HG02571 (cell line): Measurements from ENCODE around the gene CREB3L2.
"Not testable (repeated sequence)": the region's sequence is repeated elsewhere in the genome, so short reads cannot be mapped to it uniquely, and the experiment has no call there.

Experiments
- ATAC-seq: cut with Tn5 transposase; IDR thresholded peaks from one replicate; pipeline ENCODE4 v1.9.1; 2021; ENCODE audit warnings: mild to moderate bottlenecking, moderate library complexity; ENCODE audit not compliant: unreplicated experiment

The CREB3L2 gene

DNA sequence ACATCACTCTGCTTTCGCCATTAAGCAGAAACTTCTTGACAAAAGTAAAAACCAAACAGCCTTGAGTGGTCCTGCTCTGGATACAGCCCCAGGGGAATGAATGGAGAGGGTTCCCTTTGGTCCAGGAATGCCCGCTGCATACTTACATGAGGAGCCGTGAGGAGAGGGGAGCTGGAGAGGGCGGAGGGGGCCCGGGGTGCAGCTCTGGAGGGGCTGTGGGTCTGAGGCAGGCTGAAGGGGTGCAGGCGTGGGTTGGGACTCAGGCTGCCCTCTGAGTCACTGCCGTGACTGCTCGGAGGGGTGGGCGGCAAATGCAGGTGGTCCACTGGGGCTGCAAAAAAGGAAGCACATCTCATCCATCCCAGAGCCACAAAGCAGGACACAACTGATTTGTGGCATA is 93.8 kb downstream of the CREB3L2 start:
- ATAC-seq = no peak

DNA sequence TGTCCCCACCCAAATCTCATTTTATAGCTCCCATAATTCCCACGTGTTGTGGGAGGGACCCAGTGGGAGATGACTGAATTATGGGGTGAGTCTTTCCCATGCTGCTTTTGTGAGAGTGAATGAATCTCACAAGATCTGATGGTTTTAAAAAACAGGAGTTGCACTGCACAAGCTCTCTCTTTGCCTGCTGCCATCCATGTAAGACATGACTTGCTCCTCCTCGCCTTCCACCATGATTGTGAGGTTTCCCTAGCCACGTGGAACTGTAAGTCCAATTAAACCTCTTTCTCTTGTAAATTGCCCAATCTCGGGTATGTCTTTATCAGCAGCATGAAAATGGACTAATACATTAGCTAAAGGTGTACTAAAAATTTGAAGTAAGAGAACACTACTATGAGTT is 95.2 kb downstream of the CREB3L2 start:
- not testable (repeated sequence) for ATAC-seq

DNA sequence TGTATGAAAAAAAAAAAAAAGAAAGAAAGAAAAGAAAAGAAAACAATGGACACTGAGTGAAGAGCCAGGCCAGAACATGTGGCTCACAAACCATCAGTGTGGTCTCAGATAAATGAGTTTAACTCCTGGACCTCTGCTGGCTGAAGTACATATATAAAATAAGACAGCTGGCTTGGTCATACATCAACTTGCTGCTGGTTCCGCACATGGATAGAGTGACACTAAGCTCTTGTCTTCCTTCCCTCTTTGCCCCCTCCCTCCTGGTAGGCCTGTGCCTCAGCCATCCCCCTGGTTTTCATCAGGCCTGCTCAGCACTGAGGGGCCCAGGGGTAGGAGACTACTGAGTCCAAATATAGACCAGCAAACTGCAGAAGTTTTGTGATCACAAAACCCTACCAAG is 97.1 kb downstream of the CREB3L2 start:
- ATAC-seq = no peak

DNA sequence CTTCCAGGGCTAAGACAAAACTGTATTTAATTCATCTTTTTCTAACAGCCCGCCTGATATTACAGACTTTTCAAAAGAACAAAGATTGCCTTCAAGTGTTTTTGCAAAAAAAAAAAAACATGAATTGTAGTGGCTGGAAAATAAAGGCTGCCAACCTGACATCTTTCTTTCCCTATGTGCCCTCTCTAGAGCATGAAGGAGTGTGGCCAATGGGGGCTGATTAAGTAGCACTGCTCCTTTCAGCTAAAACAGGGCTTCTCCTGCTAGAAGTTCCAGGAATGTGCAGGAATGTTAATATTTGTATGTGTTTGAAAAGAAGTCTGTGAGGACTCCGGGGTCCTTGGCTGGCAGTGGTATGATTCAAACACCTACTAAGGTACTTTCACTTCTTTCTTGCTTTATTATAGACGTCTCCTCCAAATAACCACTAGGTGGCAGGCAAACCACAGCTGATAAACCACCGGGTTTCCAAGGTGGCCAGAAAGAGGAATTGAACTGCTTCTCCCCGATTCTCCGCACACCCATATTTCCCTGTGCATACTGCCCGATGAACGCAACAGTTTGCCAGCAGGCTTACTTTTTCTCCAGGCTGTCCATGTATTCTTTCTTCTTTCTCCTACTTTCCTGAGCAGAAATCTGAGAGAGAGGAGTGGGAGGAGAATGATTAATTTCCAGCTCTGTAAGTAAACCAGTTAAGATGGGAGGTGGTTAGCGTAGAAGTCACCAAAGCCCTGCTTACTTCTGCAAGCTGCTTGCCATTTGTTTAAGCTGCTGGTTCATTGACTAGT is 98.3 kb downstream of the CREB3L2 start:
- ATAC-seq = peak; percentile 71

DNA sequence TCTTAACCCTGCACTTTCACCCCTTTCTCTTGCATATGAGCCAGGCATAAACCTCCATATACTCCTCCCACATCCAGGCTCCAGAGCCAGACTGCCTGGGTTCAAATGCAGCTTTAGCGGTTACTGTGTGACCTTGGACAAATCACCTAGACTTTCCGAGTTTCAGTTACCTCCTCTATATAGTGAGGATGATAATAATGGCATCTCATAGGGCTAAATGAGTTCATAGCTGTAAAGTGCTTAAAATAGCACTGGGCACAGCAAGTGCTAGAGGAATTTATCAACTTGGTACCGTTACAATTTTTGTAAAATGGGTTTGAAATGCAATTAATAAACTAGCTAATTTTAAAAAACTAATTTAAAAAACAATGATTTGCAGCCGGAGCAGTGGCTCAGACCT is 101.7 kb downstream of the CREB3L2 start:
- no peak for ATAC-seq

DNA sequence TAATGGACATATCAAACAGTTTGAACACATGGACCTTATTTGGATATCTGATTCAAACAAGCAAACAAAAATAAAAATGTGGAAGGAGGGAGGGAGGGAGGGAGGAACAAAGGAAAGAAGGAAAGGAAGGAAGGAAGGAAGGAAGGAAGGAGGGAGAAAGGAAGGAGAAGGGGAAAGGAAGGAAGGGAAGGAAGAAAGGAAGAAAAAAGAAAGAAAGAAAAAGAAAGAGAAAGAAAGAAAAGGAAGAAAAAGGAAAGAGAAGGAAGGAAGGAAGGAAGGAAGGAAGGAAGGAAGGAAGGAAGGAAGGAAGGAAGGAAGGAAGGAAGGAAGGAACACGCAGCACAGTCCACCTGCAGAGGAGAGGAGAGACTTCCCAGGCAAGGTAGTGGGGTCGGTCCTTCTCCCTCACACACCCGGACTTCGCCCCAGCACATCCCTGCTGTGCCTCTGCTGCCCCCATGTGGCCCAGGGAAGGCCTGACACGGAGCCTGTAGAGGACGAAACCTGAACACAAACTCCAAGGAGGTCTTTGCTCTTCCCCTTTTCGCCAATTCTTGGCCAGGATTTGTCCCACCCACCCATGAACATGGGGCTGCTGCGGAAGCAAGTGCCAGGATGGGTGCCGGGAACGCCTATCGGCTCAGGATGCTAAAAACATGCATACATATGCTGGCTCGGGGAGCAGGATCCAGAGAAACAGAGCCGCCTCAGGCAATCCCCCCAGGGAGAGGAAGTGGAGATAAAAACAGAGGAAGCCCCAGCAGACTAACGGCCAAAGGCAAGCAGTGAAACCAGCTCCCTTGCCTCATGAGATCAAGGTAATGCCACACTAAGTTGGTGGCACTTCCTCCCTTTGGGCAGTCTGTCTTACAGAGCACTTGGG is 102.8 kb downstream of the CREB3L2 start:
- peak; percentile 57 for ATAC-seq

DNA sequence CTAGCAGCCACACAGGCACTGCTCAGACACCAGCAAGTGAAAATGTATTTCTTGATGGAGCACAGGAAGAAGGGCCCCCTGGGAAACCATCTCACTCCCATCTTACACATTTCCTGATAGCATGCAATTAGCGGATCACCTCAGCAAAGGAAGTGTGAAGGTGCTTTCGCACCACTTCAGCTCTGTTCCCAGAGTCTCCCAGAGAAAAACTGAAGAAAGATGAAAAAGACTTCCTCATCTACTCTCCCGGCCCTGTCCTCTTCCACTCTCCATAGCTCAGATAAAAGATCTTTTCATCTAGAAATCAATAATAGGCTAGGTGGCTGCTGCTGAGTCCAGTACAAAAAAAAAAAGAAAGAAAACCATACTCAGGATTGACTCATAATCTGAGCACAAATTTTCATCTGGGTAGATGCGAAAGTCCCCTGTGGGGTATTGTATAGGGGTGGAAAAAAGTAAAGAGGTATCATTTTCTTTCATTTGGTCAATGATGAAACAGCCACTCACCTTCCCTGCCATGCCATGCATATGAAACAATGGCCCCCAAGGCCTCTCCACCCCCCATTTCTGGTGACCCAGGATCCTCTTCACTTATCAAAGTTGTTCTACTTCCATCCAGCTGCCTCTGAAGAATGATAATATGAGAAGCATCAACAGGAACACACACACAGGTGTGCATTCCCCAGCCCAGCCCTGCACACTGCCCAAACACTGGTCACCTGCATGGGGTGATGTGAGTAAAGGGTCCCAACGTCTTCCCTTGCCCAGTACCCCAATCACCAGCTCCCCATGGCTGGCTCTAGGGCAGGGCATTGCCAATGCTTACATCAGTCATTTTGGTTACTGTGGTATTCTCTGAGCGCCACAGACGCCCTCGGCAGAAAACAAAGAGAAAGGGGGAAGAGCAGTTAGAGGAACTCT is 106.3 kb downstream of the CREB3L2 start:
- peak; percentile 74 for ATAC-seq

DNA sequence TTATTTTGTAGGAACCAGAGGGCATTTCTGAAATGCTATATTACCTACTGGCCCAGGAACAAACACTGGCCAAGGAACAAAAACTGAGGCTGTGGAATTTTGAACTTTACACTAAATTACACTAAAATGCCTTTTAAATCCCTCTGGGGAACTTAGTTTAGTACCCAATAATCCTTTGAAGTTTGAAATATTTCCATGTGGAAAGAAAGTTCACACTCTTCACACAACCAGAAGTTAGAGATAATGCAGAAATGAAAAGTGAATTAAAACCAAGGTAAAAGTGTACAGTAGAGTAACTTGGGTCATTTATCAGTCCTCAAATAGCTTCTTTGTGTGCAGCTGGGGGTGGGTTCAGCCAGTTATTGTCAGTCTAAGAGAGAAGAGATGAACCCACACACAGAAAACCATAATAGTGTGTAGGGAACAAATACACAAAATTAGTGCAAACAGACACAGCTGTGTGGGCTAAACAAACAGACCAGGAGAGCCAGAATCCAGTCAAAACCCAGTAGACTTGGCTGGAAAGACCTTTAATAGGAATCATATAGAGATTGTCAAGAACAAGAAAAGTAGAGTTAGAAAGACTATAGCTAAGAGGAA is 108.6 kb downstream of the CREB3L2 start:
- no peak for ATAC-seq

DNA sequence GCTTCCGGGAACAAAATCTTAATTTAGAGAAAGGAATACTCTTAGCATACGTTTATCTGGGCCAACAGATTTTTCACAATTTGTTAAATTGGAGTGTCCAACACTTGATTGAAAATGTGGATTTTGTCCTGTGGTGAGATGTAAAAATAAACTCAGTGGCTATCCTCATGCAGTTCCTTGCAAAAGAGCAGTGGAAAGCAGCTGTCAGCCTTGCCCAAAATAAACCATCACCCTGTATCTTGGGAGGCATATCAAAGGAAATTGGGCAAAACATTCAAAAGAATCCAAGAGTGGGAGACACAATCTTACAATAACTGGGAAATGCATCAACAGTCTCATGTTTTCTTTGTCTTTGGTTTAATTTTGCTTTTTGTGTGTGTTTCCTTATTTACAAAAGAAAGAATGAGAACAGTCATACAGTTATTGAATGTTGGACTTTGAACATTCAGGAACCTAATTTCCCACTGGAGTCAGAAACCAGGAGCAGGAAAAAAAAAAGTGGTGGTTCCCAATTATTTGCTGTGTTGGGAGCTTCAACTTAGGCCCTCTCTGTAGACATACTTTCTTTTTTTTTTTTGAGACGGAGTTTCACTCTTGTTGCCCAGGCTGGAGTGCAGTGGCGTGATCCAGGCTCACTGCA is 110.8 kb downstream of the CREB3L2 start:
- ATAC-seq = no peak

DNA sequence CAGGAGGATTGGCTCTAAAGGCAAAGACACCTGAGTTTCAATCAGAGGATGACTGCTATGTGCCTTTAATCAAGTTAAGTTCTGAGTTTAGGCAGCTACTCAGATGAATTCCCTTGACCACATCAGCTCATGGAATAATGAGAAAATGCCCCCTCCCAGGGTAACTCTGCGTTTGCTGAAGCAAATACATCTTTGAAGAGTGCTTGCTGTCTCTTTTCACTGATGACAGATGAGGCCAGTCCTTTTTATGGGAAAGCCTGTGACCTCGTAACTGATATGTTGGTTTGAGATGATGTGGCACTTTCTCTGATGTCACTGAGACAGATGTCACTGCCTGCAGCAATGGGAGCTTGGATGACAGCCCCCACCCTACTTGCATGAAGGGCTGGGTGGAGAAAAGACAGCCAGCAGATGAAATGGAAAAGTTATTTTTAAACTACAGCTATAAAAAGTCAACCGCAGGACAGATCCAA is 111.4 kb downstream of the CREB3L2 start:
- no peak for ATAC-seq

DNA sequence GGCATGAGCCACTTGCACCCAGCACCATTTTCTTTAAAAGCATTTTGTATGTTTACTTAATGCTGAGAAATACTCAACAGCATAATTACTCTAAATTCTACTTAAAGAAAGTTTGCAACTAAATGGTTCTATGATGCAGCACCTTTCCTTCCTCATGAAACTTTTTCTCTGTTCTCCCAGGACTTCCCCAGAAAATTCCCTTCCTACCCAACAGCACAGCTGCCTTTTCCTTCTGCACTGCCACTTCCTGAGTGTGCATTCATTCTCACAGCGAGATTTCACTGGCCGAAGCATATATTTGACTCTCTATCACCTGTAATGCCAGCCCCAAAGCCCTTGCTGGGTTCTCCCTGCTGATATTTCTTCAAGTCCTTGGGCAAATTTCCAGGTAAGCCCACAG is 113.6 kb downstream of the CREB3L2 start:
- ATAC-seq = no peak

DNA sequence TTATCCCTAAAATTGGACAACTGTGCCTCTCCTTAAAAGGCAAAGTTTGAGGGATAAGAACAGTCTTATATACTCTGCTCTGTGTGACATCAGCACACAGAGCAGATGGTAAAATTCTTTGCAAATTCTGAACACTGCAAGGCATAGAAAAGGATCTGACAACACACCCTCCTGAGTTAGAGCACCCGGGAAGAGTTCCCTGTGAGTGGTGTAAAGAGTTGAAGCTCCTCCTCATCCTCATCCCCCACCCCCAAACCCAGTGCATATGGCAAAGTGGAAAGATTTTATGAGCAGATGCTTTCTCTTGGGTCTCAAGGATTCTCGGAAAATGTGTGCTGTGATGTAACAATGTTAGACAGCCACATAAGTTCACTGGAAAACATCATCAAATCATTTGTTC is 115.1 kb downstream of the CREB3L2 start:
- ATAC-seq = no peak

DNA sequence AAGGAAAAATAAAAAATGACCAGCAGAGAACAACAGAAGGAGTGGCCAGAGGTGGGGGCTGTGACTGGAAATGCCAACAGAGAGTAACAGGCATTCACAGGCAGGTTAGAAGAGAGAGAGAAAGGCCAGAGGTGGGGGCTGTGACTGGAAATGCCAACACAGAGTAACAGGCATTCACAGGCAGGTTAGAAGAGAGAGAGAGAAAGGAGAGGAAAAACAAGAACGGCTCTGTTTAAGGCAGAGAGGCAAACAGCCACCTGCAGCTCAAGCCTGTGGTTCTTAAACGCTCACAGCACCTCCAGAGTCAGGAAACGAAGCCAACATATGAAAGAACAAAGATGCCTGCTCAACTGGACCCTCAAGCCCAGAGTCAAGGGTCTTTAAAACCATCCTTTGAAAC is 115.6 kb downstream of the CREB3L2 start:
- ATAC-seq = no peak

DNA sequence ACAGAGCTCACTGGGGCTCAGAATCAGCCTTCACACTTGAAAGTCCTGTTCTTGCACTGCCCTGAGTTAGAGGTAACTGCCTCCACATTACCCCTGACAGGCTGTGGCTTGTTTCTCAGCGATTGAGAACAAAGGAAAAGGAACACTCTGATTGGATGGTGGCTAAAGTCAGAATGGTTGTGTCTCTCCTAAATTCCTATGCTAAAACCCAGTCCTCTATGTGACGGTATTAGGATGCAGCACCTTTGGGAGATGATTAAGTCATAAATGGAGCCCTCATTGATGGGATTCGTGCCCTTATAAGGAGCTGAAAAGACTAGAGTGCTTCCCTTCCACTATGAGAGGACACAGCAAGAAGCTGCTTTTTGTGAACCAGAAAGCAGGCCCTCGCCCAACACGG is 116.2 kb downstream of the CREB3L2 start:
- ATAC-seq = no peak

DNA sequence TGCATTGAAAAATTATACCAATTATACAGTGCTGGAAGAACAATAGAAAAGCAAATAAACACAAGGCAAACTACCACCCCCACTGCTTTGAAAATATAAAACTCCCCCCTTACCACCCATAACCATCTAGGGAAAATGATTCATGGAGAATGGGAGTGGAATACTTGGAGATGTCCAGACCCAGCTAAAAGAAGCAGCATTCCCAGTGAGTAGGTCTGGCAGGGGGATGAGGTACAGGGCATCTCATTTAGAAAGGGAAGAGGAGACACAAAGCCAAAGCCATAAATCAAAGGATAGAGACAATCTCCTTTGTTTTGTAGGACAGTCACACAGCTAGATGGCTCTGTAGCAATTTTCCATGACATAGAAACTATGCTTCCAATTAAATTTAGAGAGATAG is 119.1 kb downstream of the CREB3L2 start:
- ATAC-seq = no peak

DNA sequence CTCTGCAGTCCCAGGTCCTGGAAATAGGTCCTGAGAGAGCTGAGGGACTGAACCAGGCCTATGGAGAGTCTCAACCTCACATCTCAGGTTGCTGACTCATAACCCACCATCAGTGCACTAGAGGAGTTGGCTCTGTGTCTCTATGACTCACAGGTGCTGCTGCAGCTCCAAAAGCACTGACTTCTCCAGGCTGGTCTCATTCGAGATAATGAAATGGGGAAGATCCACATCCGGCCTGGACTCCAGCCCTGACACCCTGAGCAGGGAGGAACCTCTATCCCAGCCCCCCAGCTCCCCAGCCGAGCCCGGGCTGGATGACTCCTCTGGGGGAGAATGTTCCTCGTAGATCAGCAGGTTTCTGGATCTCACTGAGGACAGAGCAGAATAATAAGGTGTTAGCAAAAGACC is 119.6 kb downstream of the CREB3L2 start:
- peak; percentile 79 for ATAC-seq

DNA sequence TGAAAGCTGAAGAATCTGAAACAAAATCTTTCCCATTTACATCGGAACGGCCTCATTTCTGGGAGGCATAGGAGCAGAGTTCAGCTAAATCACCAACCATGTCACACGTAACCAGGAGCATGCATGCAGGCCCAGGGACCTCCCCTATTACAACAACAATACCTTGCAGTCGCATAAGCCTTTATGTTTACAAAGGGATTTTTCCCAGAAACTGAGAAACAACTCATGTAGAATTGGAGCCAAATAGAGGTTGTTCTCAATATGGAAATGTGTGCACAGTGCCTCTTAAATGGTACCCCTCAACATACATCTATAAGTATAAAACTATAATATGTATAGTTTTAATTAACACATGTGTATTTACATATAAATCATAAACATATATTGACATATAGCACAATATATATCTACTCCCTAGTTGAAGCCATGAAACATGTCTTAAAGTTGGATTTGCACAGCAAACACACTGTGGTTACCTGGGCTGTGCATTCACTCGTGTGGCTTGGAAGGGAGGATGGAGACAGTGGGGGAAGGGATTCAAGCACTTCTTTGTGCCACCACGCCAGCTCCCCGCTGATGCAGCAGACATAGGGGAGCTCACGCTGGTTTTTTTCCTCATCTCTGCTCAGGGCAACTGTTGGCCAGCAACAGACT is 120.2 kb downstream of the CREB3L2 start:
- no peak for ATAC-seq

DNA sequence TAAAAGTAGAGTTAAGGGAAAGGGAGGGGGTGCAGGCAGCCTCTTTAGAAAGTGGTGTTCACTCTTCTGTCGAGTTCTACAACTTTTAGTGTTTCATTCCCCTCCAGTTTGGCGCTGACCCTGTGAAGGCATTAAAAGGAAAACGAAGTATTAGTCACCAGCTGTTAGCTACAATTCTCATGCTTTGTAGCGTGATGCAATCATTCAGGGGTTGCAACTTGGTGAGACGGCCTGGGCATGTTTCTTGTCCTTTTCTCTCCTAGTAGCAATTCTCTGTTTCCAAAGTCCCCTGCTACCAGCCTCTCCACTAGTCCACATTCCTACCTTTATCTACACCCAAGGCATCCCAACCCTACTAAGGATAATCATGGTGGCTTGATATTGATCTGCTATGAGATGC is 121.5 kb downstream of the CREB3L2 start:
- no peak for ATAC-seq

DNA sequence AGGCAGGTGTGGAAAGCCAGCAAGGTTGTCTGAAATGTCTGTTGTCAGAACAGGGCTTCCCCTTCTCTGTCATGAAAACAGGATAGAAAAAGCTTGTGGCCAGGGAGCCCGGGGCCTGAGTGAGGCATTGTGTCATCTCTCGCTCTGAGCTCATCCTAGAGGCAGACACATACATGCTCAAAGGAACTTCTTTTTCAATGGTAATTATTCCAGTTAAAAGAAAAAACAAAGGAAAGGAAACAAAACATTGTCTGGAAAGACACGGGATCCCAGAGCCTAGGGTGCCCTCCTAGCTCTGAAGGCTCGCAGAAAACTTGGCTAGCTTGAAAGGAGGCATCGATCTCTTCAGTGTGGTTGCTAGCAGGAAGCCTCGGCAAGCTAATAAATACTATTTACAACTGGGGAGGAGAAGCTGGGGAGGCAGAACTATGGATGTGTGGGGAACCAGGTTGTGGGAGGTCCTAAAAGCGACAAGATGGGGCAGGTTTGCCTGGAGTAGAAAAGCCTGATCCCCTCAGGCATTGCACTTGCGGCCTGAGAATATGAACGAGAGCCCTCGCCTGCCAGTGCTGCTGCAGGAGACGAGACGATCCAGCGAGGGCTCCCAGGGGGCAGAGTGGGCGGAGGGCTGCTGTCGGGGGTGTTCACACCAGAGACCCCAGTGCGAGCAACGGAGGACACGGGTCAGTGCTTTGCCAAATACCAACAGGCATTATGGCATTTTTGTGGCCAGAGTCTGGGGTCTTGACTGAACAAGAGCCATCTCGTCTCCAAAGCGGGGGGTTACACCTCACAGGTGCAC is 122.3 kb downstream of the CREB3L2 start:
- ATAC-seq = peak; percentile 51
